MM.1S (cell line): Measurements from ENCODE around the gene DYNLT1.

Source experiments
- EZH2 ChIP-seq: fragments of 300-600 bp; sonication (generic); optimal IDR thresholded peaks from 2 replicates; pipeline ENCODE3; 2017; ENCODE audit warnings: low read depth, mild to moderate bottlenecking, antibody characterized with exemption, low read length, mixed read lengths
- EZH2phosphoT487 ChIP-seq: fragments of 300-600 bp; sonication (generic); IDR thresholded peaks from 2 replicates; pipeline ENCODE4 v1.6.1; 2018; ENCODE audit warnings: antibody characterized with exemption, low read length
- TF ChIP-seq, protein P1 (sequence below): fragments of 300-600 bp; sonication (generic); IDR thresholded peaks from 2 replicates; pipeline ENCODE4 v1.5.1; 2016; ENCODE audit warnings: antibody characterized with exemption, low read length, mixed read lengths

DNA sequence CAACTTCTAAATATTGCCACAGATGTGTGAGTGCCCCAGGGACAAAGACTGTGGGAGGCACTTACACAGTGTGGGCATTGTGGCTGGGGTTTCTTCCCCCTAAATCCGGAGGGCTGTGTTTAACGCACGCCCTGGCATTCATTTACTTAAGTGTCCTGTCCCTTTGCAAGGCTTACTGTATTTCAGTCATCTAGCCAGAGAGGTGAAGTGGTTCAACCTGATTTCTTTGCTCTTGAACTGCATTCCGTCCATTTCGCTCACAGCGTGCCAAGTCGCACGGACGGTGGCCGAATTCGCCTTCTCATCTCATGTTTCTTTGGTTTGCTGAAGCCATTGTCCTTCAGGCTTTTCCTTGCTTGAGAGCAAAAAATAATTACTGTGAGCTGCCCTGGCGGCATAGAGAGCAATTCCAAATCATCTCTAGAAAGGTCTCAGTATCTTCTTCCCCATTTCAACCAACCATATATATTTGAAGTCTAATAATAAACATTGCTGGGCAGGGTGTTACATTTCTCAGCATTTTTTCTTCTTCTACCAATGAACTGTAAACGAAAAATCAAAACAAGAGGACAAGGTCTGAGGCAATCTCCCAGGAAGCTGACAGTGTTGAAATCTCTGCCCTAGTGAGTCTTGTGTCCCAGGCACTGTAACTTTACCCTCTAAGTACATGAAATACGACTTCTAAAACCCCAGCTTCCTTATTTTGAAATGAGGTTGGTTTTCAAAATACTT, 22.3 kb upstream of the DYNLT1 start:
- TF ChIP-seq EZH2 (no peak), EZH2phosphoT487 (no peak)
- TF ChIP-seq, protein P1, sequence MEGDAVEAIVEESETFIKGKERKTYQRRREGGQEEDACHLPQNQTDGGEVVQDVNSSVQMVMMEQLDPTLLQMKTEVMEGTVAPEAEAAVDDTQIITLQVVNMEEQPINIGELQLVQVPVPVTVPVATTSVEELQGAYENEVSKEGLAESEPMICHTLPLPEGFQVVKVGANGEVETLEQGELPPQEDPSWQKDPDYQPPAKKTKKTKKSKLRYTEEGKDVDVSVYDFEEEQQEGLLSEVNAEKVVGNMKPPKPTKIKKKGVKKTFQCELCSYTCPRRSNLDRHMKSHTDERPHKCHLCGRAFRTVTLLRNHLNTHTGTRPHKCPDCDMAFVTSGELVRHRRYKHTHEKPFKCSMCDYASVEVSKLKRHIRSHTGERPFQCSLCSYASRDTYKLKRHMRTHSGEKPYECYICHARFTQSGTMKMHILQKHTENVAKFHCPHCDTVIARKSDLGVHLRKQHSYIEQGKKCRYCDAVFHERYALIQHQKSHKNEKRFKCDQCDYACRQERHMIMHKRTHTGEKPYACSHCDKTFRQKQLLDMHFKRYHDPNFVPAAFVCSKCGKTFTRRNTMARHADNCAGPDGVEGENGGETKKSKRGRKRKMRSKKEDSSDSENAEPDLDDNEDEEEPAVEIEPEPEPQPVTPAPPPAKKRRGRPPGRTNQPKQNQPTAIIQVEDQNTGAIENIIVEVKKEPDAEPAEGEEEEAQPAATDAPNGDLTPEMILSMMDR: no peak
